ENCODE data around the gene TMEM9.

TMEM9 gene

DNA sequence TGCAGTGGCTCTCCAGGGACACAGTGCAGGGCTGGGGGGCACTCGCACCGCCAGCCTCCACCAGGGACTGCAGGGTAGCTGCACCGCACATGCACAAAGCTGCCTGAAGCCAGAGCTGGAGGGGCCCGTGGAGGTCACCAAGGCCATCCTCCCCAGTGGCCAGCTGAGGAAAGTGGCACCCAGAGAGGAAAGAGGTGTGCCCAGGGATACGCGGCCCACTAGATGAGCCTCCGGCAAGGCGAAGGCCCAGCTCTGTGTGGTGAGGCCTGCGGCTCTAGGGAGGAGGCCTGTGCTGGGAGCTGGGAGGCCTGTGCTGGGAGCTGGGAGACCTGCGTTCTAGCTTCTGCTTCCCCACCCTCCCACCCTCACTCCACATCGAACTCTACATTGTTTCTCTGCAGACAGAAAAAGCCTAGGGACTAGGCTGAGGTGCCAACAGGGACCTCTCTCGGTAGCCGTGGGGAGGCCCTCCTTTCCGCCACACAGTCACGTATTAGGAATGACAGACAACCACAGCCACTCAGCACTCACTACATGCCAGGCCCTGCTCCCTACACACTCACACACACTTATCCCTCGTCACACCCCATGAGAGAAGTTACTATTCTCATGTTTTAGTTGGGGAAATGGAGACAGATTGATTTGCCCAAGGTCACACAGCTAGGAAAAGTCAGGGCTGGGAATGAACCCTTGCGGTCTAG, 26.4 kb downstream of the TMEM9 start:
- TF ChIP-seq JUND (IDR thresholded peaks at IDR 0.05; ENCODE audit: low read depth): no peak
- in situ Hi-C loops (cut with HindIII; ENCODE audit: low pct_unique_long_range_greater_than_20kb, low sequenced_read_pairs): no loop called here
- DNase-seq (ENCODE audit: low read depth in 1 of 2, low spot score in 1 of 2): no peak

DNA sequence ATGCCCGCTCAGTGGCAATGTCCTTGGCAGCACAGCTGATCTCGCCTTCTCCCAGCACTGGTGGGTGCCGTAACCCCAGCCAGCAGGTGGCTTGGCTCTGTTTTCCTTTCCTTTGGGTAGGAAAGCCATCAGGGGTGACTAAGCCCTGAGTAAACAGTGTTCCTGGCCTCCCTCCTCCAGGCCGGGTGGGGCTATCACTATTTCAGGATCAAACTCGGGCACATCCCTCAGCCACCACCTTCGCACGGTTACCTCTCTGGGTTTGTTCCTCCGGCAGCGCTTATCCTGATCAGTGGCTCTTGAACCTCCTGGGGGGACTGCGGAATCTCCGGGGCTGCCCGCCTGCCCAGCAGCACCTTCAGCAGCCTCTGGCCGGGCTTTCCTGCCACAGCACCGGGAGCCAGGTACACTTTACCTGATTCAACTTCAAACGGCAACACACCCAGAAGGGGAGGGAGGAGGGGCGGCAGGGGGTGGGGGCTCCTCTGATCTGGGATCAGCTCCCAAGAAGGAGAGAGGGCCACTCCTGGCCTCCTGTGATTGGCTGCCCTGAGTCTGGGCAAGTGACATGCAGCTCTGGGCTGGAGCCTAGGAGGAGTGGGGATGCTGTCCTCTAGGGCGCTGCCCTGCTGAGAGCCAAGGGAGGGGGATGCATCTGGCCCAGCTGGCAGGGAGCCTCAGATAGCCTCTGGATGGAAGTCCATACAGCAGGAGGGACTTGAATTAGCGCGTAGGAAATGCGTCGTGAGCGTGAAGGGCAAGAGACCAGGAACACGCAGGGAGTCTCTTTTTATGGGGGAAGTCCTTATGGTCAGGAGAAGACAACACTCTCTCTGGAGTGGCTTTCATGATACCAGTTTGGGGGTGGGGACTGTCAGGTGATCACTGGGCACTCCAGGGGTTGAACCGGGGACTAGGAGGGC, 27.2 kb downstream of the TMEM9 start, which contains the start of gene ASCL5:
Gene ASCL5, minus strand, starts transcription at position 353 of the 923 bp plus-strand sequence. CDS start 11,812 bp downstream, outside the sequence.
- DNase-seq (ENCODE audit: low read depth in 1 of 2, low spot score in 1 of 2): no peak
- in situ Hi-C loops (cut with HindIII; ENCODE audit: low pct_unique_long_range_greater_than_20kb, low sequenced_read_pairs): no loop called here
- TF ChIP-seq JUND (IDR thresholded peaks at IDR 0.05; ENCODE audit: low read depth): no peak

- no peak for TF ChIP-seq JUND (IDR thresholded peaks at IDR 0.05; ENCODE audit: low read depth)
- DNase-seq (ENCODE audit: low read depth in 1 of 2, low spot score in 1 of 2): no peak
- in situ Hi-C loops (cut with HindIII; ENCODE audit: low pct_unique_long_range_greater_than_20kb, low sequenced_read_pairs): no loop called here
Observed at GRCh38 chr1:201126463-201126831, 27.8 kb downstream of the TMEM9 start.

DNA sequence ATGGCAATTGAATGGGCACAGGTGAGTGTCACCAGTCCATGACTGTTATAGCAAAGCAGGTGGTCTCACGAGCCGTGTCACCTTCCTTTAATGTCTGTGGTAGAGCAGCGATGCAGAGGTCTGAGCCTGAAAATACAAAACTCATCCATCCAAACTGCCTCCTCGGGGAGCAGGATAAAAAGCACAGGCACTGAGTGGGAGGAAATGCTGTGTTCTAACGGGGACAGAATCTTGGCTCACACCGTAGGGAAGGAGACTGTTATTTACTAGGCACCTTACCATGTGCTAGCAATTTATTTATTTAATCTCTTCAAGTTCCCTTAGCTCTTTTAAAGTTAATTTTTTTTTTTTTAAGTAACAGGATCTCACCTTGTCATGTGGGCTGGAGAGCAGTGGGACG, 28.5 kb downstream of the TMEM9 start:
- no peak for TF ChIP-seq JUND (IDR thresholded peaks at IDR 0.05; ENCODE audit: low read depth)
- DNase-seq (ENCODE audit: low read depth in 1 of 2, low spot score in 1 of 2): no peak
- in situ Hi-C loops (cut with HindIII; ENCODE audit: low pct_unique_long_range_greater_than_20kb, low sequenced_read_pairs): no loop called here

DNA sequence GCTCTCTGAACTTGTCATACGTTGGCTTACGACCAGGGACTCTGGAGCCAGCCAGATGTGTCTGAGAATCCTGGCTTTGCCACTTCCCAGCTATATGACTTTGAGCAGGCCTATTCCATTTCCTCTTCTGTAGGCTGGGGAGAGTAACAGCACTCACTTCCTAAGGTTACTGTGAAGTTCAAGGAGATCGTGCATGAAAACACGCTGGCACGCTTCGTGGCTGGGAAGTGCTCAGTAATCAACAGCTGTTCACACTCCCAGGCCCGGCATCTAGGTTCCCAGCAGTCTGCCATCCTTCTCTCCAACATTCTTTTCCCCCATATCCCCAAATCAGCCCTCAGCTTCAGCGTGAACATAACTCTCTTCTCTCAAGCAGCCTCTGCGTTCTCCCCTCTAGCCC, 29.3 kb downstream of the TMEM9 start:
- TF ChIP-seq JUND (IDR thresholded peaks at IDR 0.05; ENCODE audit: low read depth): no peak
- in situ Hi-C loops (cut with HindIII; ENCODE audit: low pct_unique_long_range_greater_than_20kb, low sequenced_read_pairs): no loop called here
- DNase-seq (ENCODE audit: low read depth in 1 of 2, low spot score in 1 of 2): no peak

- DNase-seq (ENCODE audit: low read depth in 1 of 2, low spot score in 1 of 2): no peak
- no peak for TF ChIP-seq JUND (IDR thresholded peaks at IDR 0.05; ENCODE audit: low read depth)
- in situ Hi-C loops (cut with HindIII; ENCODE audit: low pct_unique_long_range_greater_than_20kb, low sequenced_read_pairs): no loop called here
Observed at GRCh38 chr1:201123866-201124265, 30.4 kb downstream of the TMEM9 start.

- TF ChIP-seq JUND (IDR thresholded peaks at IDR 0.05; ENCODE audit: low read depth): no peak
- no peak for DNase-seq (ENCODE audit: low read depth in 1 of 2, low spot score in 1 of 2)
- in situ Hi-C loops (cut with HindIII; ENCODE audit: low pct_unique_long_range_greater_than_20kb, low sequenced_read_pairs): no loop called here
Observed at GRCh38 chr1:201122321-201122957, 31.8 kb downstream of the TMEM9 start.

GRCh38 chr1:201119206-201120197, 34.8 kb downstream of the TMEM9 start:
- in situ Hi-C loops (cut with HindIII; ENCODE audit: low pct_unique_long_range_greater_than_20kb, low sequenced_read_pairs): no loop called here
- TF ChIP-seq JUND (IDR thresholded peaks at IDR 0.05; ENCODE audit: low read depth): no peak
- DNase-seq (ENCODE audit: low read depth in 1 of 2, low spot score in 1 of 2): peak; percentile 73 to 74

GRCh38 chr1:201116091-201116490, 38.2 kb downstream of the TMEM9 start:
- TF ChIP-seq JUND (IDR thresholded peaks at IDR 0.05; ENCODE audit: low read depth): no peak
- in situ Hi-C loops (cut with HindIII; ENCODE audit: low pct_unique_long_range_greater_than_20kb, low sequenced_read_pairs): no loop called here
- no peak for DNase-seq (ENCODE audit: low read depth in 1 of 2, low spot score in 1 of 2)

GRCh38 chr1:201115390-201115937, 38.8 kb downstream of the TMEM9 start:
- in situ Hi-C loops (cut with HindIII; ENCODE audit: low pct_unique_long_range_greater_than_20kb, low sequenced_read_pairs): no loop called here
- TF ChIP-seq JUND (IDR thresholded peaks at IDR 0.05; ENCODE audit: low read depth): no peak
- no peak for DNase-seq (ENCODE audit: low read depth in 1 of 2, low spot score in 1 of 2)

GRCh38 chr1:201114245-201115131, 39.8 kb downstream of the TMEM9 start:
- peak; percentile 96 to 99 for DNase-seq (ENCODE audit: low read depth in 1 of 2, low spot score in 1 of 2)
- no peak for TF ChIP-seq JUND (IDR thresholded peaks at IDR 0.05; ENCODE audit: low read depth)
- in situ Hi-C loops (cut with HindIII; ENCODE audit: low pct_unique_long_range_greater_than_20kb, low sequenced_read_pairs): no loop called here

All from T47D (cell line).